K562 (cell line): ENCODE measurements around the gene DPP3. TPM values are rescaled to one million over a fixed set of nuclear protein-coding genes. Genes with fewer than 3 reads are reported as not detected.

Experiments
- ATAC-seq: fragments of 200-7000 bp; cut with Tn5 transposase; 3 replicates; pipeline ENCODE4 v1.9.1; 2020; ENCODE audit warnings: moderate library complexity
- BruUV-seq: library from RNA; stranded (reverse); fragments of 400-500 nt; replicated peaks from 2 replicates; lab custom pipeline; 2021; lab: Mats Ljungman, UMichigan
- CTCF ChIA-PET: fragments of 300-600 bp; formaldehyde crosslinking; extraction: SDS; loops from one replicate; lab custom pipeline; 2021; ENCODE audit warnings: low intra/inter-chr PET ratio; lab: Yijun Ruan, JAX
- POLR2A ChIA-PET: fragments of 300-600, 350-650 bp; sonication (Branson Sonifier 250); formaldehyde crosslinking; extraction: SDS; loops from one replicate; lab custom pipeline; 2021; ENCODE audit warnings: antibody characterized with exemption, inconsistent platforms; lab: Yijun Ruan, JAX
- DNase-seq, 4 experiments: peaks; one replicate each; pipeline versions ENCODE4 v3.0.0 to v3.0.0-alpha.2; 2011 to 2018; ENCODE audit warnings: low spot score in 3 of 4, mixed read lengths in 3 of 4; ENCODE audit errors: extremely low read depth in 1 of 4
- FAIRE-seq: peaks from 2 replicates; lab custom pipeline; 2011; peaks lifted over from hg19 to GRCh38; lab: Jason Lieb, UNC
- H2AFZ ChIP-seq: 2 replicates; pipeline ENCODE4 v1.6.0; 2011; ENCODE audit warnings: low read depth, low read length, control low read depth, inconsistent platforms
- H3K27ac ChIP-seq: fragments of 200-600 bp; 3 replicates; pipeline ENCODE4 v1.8.0; 2011; ENCODE audit warnings: low read depth, mild to moderate bottlenecking, control low read depth, inconsistent platforms, low read length, moderate library complexity, mixed read lengths; ENCODE audit errors: extremely low read depth
- H3K27me3 ChIP-seq, 2 experiments: fragments of 300-600 bp in 1 of 2; 2 replicates in 1 of 2; 3 replicates in 1 of 2; pipeline versions ENCODE4 v1.6.0 to v1.8.0; 2011; ENCODE audit warnings: inconsistent platforms in 2 of 2, low read length in 2 of 2, mild to moderate bottlenecking in 1 of 2, mixed read lengths in 1 of 2, moderate library complexity in 1 of 2; ENCODE audit not compliant: control insufficient read depth in 2 of 2, insufficient read depth in 2 of 2
- H3K36me3 ChIP-seq: fragments of 300-600 bp; 3 replicates; pipeline ENCODE4 v1.8.0; 2011; ENCODE audit warnings: mild to moderate bottlenecking, low read length, inconsistent platforms; ENCODE audit not compliant: control insufficient read depth, insufficient read depth
- H3K4me1 ChIP-seq, 2 experiments: fragments of 200-600 bp in 1 of 2; replicated peaks in 1 of 2; 2 replicates in 1 of 2; 3 replicates in 1 of 2; pipeline versions ENCODE4 v1.5.1 to v1.8.0; 2011; ENCODE audit warnings: inconsistent platforms in 2 of 2, low read length in 2 of 2, mild to moderate bottlenecking in 1 of 2, mixed read lengths in 1 of 2, moderate library complexity in 1 of 2; ENCODE audit not compliant: control insufficient read depth in 2 of 2, insufficient read depth in 2 of 2
- H3K4me2 ChIP-seq: 2 replicates; pipeline ENCODE4 v1.6.1; 2011; ENCODE audit warnings: low read length, control low read depth, inconsistent platforms, mixed read lengths; ENCODE audit not compliant: insufficient read depth
- H3K4me3 ChIP-seq: fragments of 200-600 bp; sonication (generic), shearing (Covaris generic); 2 replicates; pipeline ENCODE4 v1.5.1; 2016; ENCODE audit warnings: control low read depth, inconsistent platforms
- H3K79me2 ChIP-seq: fragments of 200-600 bp; 3 replicates; pipeline ENCODE4 v1.8.0; 2011; ENCODE audit warnings: low read length, inconsistent platforms; ENCODE audit not compliant: control insufficient read depth, insufficient read depth
- H3K9ac ChIP-seq, 2 experiments: 2 replicates each; pipeline versions ENCODE4 v1.6.0 to v1.6.1; 2011; ENCODE audit warnings: low read depth in 2 of 2, low read length in 2 of 2, control low read depth in 1 of 2, inconsistent platforms in 1 of 2, mild to moderate bottlenecking in 1 of 2, mixed read lengths in 1 of 2; ENCODE audit not compliant: insufficient read depth in 1 of 2
- H3K9me1 ChIP-seq: one replicate; pipeline ENCODE4 v1.6.0; 2011; ENCODE audit warnings: inconsistent platforms, mild to moderate bottlenecking, low read length, moderate library complexity; ENCODE audit not compliant: control insufficient read depth, insufficient read depth
- H3K9me3 ChIP-seq: replicated peaks from 2 replicates; pipeline ENCODE4 v1.5.1; 2011; ENCODE audit warnings: low read depth, low read length, inconsistent platforms; ENCODE audit not compliant: control insufficient read depth, insufficient read depth
- H4K20me1 ChIP-seq: replicated peaks from 2 replicates; pipeline ENCODE4 v1.6.1; 2011; ENCODE audit warnings: low read length, inconsistent platforms, mixed read lengths; ENCODE audit not compliant: control insufficient read depth, insufficient read depth
- ARID3A ChIP-seq: IDR thresholded peaks from 2 replicates; pipeline ENCODE4 v1.6.1; 2012; ENCODE audit warnings: low read depth, low read length, improper control_type of control experiment, borderline replicate concordance
- CBFA2T3 ChIP-seq: fragments of 450-650 bp; IDR thresholded peaks from 2 replicates; pipeline ENCODE4 v1.6.1; 2017
- EGR1 ChIP-seq: fragments of 450-650 bp; conservative IDR thresholded peaks from 2 replicates; pipeline ENCODE4 v1.6.1; 2017; ENCODE audit warnings: mild to moderate bottlenecking
- ETV1 ChIP-seq: fragments of 450-650 bp; conservative IDR thresholded peaks from 2 replicates; pipeline ENCODE4 v1.6.1; 2016; ENCODE audit warnings: missing genetic modification characterization, control low read depth, low read depth, missing compliant biosample characterization
- POLR2A ChIP-seq: fragments of 450-650 bp; conservative IDR thresholded peaks from 2 replicates; pipeline ENCODE4 v1.6.1; 2016
- SIX5 ChIP-seq, 2 experiments: IDR thresholded peaks; 2 replicates each; pipeline ENCODE4 v1.6.1; 2011; ENCODE audit warnings: low read length in 2 of 2, borderline replicate concordance in 1 of 2, low read depth in 1 of 2, mild to moderate bottlenecking in 1 of 2, moderate library complexity in 1 of 2; ENCODE audit not compliant: insufficient read depth in 1 of 2
- ZNF384 ChIP-seq: IDR thresholded peaks from 2 replicates; pipeline ENCODE4 v1.6.1; 2012; ENCODE audit warnings: low read depth, low read length, improper control_type of control experiment
- ZNF561 ChIP-seq: fragments of 450-650 bp; formaldehyde crosslinking; conservative IDR thresholded peaks from 2 replicates; pipeline ENCODE4 v1.4.0; 2020; ENCODE audit warnings: mild to moderate bottlenecking, moderate library complexity
- WGBS: fragments of 100-300 bp; shearing (Covaris generic); methylation state at CpG from one replicate; pipeline ENCODE4 v1.1.6; 2016; ENCODE audit warnings: low coverage, mixed read lengths; ENCODE audit not compliant: insufficient coverage; ENCODE audit errors: missing lambda C conversion rate; 5-methylcytosine and 5-hydroxymethylcytosine counted together
- in situ Hi-C: fragments of 300-500 bp; cut with MboI; formaldehyde crosslinking; loops from 4 replicates; pipeline ENCODE4 v1.15.0; 2018; ENCODE audit warnings: inconsistent platforms, mixed read lengths
- intact Hi-C: fragments of 100-400 bp; cut with micrococcal nuclease; formaldehyde crosslinking; loops from 2 replicates; pipeline ENCODE4 v1.14.2; 2022
- polyA plus RNA-seq, 8 experiments: library from polyadenylated mRNA; depleted of rRNA in 4 of 8; stranded (reverse) in 5 of 8; unstranded in 3 of 8; fragments of >200 nt; fragmentation: Nextera tagmentation in 2 of 8; fragmentation: Illumina TruSeq in 1 of 8; extraction: Ambion mirVana in 2 of 8; extraction: Trizol in 1 of 8; gene quantifications; 2 replicates each; pipeline versions ENCODE4 v1.2.1 to v1.2.3, GENCODE V29; 2011 to 2014; ENCODE audit warnings: inconsistent platforms in 1 of 8, missing spikeins in 1 of 8
- total RNA-seq, 7 experiments: library from RNA; depleted of rRNA in 6 of 7; stranded (reverse); fragments of >200 nt in 6 of 7; fragmentation: Illumina TruSeq in 2 of 7; extraction: Trizol in 2 of 7; gene quantifications; 2 replicates each; pipeline versions ENCODE4 v1.2.1 to v1.2.3, GENCODE V29; 2011 to 2021; ENCODE audit warnings: low replicate concordance in 1 of 7
- TF ChIP-seq, protein P1 (sequence below): fragments of 250-450 bp; sonication (Bioruptor Pico); IDR thresholded peaks from 2 replicates; pipeline ENCODE4 v1.4.0; 2020

Gene DPP3
- total and polyA plus RNA-seq, 9 of the 15 experiments (the other 6 are each of a cell fraction or from before 2014, with no cell fraction given) = 3.7 to 69.2 (median 43.3) TPM

- DNase-seq (no peak), ATAC-seq (no peak), FAIRE-seq (no peak)
- peaks cover 3% of the 10 kb centered on the region; the same call in 1 of the 3 replicates for H3K36me3 ChIP-seq
- no peak overlapping the region for H3K9ac ChIP-seq
- no peak overlapping the region for H3K4me2 ChIP-seq
- H3K4me3 ChIP-seq = no peak overlapping the region
- no TSS peak for BruUV-seq
- WGBS = 57% methylated on average over 1 of the region's 1 CpG
- H3K79me2 ChIP-seq = no peaks in the 10 kb centered on the region
- TF ChIP-seq ZNF384 (peak; percentile 45), POLR2A (no peak), CBFA2T3 (peak; percentile 36; the same call in 1 of the 2 replicates), SIX5 (IDR thresholded peaks at IDR 0.05; ENCODE audit: borderline replicate concordance in 1 of 2, insufficient read depth in 1 of 2, low read depth in 1 of 2, low read length in 2 of 2) (no peak)
- in situ Hi-C loops (no loop called here), intact Hi-C loops (no loop called here)
- no peaks in the 10 kb centered on the region for H3K9me3 ChIP-seq
- POLR2A ChIA-PET = interaction anchor here (0.6 to 1.7 kb wide), 4 partner anchors 10 to 887 kb away, joined by 3 to 11 read pairs (median 3); partner anchors contain the start of gene DPP3
- CTCF ChIA-PET = no interaction called here
- no peaks in the 10 kb centered on the region for H3K27me3 ChIP-seq
- no peak overlapping the region for H2AFZ ChIP-seq
- H3K4me1 ChIP-seq = peaks cover 0 to 27% of the 10 kb centered on the region in 2 experiments; a peak in 3 of 5 replicates
- H4K20me1 ChIP-seq = peaks cover 6% of the 10 kb centered on the region; the same call in 1 of the 2 replicates
- H3K9me1 ChIP-seq = no peaks in the 10 kb centered on the region
- H3K27ac ChIP-seq = no peak overlapping the region
These were observed 10.8 kb upstream of the DPP3 start for GRCh38 chr11:66469441-66469840.

- Histone ChIP-seq H3K27me3 (no peaks in the 10 kb centered on the region), H3K4me1 (peaks cover 0 to 27% of the 10 kb centered on the region in 2 experiments; a peak in 3 of 5 replicates), H3K9me1 (no peaks in the 10 kb centered on the region), H3K36me3 (peaks cover 3% of the 10 kb centered on the region; the same call in 1 of the 3 replicates), H4K20me1 (0 out of 2 replicates have a peak, but pooled peaks cover 6% of the 10 kb centered on the region), H3K4me2 (no peak overlapping the region), H3K4me3 (no peak overlapping the region), H2AFZ (no peak overlapping the region), H3K79me2 (no peaks in the 10 kb centered on the region), H3K27ac (no peak overlapping the region), H3K9me3 (no peaks in the 10 kb centered on the region), H3K9ac (no peak overlapping the region)
- WGBS = 71% methylated on average over 3 of the region's 3 CpGs
- no TSS peak for BruUV-seq
- in situ Hi-C loops = no loop called here
- FAIRE-seq (no peak), ATAC-seq (no peak), DNase-seq (no peak)
- ChIA-PET POLR2A (interaction anchor here (0.6 to 0.9 kb wide), 2 partner anchors 10 to 38 kb away, joined by 3 to 4 read pairs; partner anchors contain the start of gene DPP3), CTCF (no interaction called here)
- intact Hi-C loops = no loop called here
- TF ChIP-seq ETV1 (no peak), ZNF561 (CRISPR knock-in tag) (no peak), ARID3A (no peak), EGR1 (no peak)
- TF ChIP-seq, protein P1, sequence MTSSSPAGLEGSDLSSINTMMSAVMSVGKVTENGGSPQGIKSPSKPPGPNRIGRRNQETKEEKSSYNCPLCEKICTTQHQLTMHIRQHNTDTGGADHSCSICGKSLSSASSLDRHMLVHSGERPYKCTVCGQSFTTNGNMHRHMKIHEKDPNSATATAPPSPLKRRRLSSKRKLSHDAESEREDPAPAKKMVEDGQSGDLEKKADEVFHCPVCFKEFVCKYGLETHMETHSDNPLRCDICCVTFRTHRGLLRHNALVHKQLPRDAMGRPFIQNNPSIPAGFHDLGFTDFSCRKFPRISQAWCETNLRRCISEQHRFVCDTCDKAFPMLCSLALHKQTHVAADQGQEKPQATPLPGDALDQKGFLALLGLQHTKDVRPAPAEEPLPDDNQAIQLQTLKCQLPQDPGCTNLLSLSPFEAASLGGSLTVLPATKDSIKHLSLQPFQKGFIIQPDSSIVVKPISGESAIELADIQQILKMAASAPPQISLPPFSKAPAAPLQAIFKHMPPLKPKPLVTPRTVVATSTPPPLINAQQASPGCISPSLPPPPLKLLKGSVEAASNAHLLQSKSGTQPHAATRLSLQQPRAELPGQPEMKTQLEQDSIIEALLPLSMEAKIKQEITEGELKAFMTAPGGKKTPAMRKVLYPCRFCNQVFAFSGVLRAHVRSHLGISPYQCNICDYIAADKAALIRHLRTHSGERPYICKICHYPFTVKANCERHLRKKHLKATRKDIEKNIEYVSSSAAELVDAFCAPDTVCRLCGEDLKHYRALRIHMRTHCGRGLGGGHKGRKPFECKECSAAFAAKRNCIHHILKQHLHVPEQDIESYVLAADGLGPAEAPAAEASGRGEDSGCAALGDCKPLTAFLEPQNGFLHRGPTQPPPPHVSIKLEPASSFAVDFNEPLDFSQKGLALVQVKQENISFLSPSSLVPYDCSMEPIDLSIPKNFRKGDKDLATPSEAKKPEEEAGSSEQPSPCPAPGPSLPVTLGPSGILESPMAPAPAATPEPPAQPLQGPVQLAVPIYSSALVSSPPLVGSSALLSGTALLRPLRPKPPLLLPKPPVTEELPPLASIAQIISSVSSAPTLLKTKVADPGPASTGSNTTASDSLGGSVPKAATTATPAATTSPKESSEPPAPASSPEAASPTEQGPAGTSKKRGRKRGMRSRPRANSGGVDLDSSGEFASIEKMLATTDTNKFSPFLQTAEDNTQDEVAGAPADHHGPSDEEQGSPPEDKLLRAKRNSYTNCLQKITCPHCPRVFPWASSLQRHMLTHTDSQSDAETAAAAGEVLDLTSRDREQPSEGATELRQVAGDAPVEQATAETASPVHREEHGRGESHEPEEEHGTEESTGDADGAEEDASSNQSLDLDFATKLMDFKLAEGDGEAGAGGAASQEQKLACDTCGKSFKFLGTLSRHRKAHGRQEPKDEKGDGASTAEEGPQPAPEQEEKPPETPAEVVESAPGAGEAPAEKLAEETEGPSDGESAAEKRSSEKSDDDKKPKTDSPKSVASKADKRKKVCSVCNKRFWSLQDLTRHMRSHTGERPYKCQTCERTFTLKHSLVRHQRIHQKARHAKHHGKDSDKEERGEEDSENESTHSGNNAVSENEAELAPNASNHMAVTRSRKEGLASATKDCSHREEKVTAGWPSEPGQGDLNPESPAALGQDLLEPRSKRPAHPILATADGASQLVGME (CRISPR knock-in tag) = no peak
These were observed 10.2 kb upstream of the DPP3 start for GRCh38 chr11:66470015-66470414.
